Mononuclear cell (primary cell): Measurements from ENCODE around the gene TBL3. TPM values are rescaled to one million over a fixed set of nuclear protein-coding genes. Genes with fewer than 3 reads are reported as not detected.
"Not testable (repeated sequence)": the region's sequence is repeated elsewhere in the genome, so short reads cannot be mapped to it uniquely, and the experiment has no call there.

Experiments
- H3K27me3 ChIP-seq: 2 replicates; pipeline ENCODE4 v1.6.0; 2011; ENCODE audit warnings: low read length, control low read depth; ENCODE audit not compliant: insufficient read depth
- H3K4me1 ChIP-seq: 2 replicates; pipeline ENCODE4 v1.5.1; 2011; ENCODE audit warnings: mild to moderate bottlenecking, low read length, control low read depth; ENCODE audit not compliant: insufficient read depth
- H3K4me3 ChIP-seq: 2 replicates; pipeline ENCODE4 v1.5.1; 2011; ENCODE audit warnings: mild to moderate bottlenecking, low read length, moderate library complexity
- H3K9me3 ChIP-seq: 2 replicates; pipeline ENCODE4 v1.5.1; 2011; ENCODE audit warnings: low read depth, mild to moderate bottlenecking, control low read depth, low read length
- total RNA-seq: library from RNA; depleted of rRNA; stranded (reverse); fragments of >200 nt; gene quantifications from one replicate; pipeline ENCODE4 v1.2.3, GENCODE V29; 2012

Gene TBL3
- total RNA-seq, 1 donor, result 6.4 TPM

GRCh38 chr16:2004795-2005517, 33.1 kb downstream of the TBL3 start:
- Histone ChIP-seq H3K4me3 (no peak overlapping the region), H3K9me3 (no peaks in the 10 kb centered on the region), H3K27me3 (no peaks in the 10 kb centered on the region), H3K4me1 (peaks cover 50% of the 10 kb centered on the region)

GRCh38 chr16:2005646-2006045, 33.8 kb downstream of the TBL3 start:
- H3K27me3 ChIP-seq, result no peaks in the 10 kb centered on the region
- H3K9me3 ChIP-seq, result no peaks in the 10 kb centered on the region
- peaks cover 56% of the 10 kb centered on the region for H3K4me1 ChIP-seq
- no peak overlapping the region for H3K4me3 ChIP-seq

- Histone ChIP-seq H3K4me1 (peaks cover 58% of the 10 kb centered on the region), H3K9me3 (no peaks in the 10 kb centered on the region), H3K4me3 (no peak overlapping the region), H3K27me3 (no peaks in the 10 kb centered on the region)
Measured at GRCh38 chr16:2006317-2006716, 34.5 kb downstream of the TBL3 start.

DNA sequence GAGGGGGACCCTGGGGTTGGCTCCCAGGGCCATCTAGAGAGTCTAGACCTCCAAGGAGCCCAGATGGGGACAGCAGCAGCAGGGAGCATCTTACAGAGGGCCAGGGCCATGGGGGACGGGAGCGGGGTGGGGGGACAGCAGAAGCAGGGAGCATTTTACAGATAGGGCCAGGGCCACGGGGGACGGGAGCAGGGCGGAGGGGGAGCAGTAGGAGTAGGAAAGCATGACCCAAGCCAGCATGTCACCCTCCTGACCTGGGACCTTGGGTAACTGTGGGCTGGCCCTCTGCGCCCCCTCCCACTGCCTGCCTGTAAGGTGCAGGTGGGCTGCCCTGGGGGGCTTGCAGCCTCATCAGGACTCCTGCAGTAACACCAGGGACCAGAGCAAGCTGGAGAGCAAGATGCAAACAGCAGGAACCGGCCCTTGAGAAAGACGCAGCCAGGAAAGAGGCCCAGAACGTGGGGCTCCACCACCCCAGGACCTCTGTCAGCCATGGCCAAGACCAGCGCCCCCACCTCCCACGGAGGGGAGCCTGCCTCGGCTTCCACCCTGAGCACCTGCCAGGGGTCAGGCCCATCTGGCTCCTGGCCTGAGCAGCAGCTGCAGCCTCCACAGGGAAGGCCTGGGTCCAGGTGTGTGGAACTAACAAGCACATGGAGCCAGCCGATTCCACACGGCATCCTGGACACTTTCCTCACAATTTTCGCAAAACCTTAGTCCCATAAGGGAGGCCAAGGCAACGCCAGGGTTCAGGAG, 35.4 kb downstream of the TBL3 start:
- Histone ChIP-seq H3K4me1 (peaks cover 58% of the 10 kb centered on the region), H3K27me3 (no peaks in the 10 kb centered on the region)

DNA sequence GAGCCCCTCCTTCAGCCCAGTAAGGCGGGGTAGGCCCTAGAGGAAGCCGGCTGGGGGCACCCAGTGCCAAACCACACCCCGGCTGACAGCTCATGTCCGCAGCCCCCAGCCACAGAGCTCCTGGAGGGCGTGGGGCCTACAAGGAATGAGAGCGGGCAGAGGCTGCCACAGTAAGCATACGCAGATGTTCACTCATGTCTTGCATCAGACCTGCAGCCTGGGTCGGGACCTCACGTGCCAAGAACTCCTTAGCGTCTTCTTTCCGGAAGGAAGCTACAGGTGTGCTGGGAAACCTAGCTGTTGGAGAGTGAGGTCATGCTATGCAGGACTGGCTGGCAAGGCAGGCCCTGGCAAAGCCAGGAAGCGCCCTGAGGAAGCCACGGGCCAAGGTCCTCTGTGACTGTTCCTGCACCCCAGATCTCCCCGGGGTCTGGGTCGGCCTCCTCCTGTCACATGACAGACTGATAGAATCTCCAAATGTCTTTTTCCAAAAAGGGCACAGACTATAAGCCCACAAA, 36.2 kb downstream of the TBL3 start:
- peaks cover 58% of the 10 kb centered on the region for H3K4me1 ChIP-seq
- no peaks in the 10 kb centered on the region for H3K27me3 ChIP-seq
- H3K9me3 ChIP-seq, result no peaks in the 10 kb centered on the region
- H3K4me3 ChIP-seq, result no peak overlapping the region

More for the DNA sequence above, 35.4 kb downstream of the TBL3 start:
- H3K4me3 ChIP-seq, result no peak overlapping the region
- no peaks in the 10 kb centered on the region for H3K9me3 ChIP-seq

DNA sequence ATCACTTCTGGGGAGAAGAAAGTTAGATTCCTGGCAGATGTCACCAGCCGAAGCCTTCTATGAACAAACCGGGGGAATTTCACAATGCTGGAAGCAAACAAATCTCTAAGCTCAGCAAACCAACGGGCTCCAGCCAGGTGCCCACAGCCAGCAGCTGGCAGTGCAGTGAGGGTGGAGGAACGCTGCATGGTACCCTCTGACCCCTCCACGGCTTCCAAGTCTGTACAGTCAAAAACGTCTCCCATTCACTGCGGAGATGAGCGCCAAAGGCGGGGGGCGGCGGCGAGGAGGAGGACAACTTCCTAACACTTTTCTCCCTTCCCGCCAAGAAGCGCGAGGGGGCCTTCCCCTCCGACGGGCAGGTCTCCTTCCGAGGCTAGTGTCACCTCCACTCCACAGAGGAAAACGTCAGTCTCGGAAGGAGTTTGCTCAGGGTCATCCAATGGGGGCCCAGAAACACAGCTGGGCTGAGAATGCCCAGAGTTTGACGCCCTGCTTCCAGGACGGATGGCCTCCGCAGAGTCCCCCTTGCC, 36.8 kb downstream of the TBL3 start:
- Histone ChIP-seq H3K27me3 (no peaks in the 10 kb centered on the region), H3K4me1 (peaks cover 58% of the 10 kb centered on the region), H3K9me3 (no peaks in the 10 kb centered on the region), H3K4me3 (peak overlapping the region; percentile 68)

- Histone ChIP-seq H3K9me3 (no peaks in the 10 kb centered on the region), H3K4me3 (peak overlapping the region; percentile 68), H3K4me1 (peaks cover 53% of the 10 kb centered on the region), H3K27me3 (no peaks in the 10 kb centered on the region)
Measured at GRCh38 chr16:2009164-2009711, 37.4 kb downstream of the TBL3 start.

- H3K4me3 ChIP-seq, result peak within 1 kb of the TSS; percentile 68
- H3K27me3 ChIP-seq, result no peaks in the 10 kb centered on the region
- no peaks in the 10 kb centered on the region for H3K9me3 ChIP-seq
- peaks cover 52% of the 10 kb centered on the region for H3K4me1 ChIP-seq
Measured at GRCh38 chr16:2009791-2010510, 38.1 kb downstream of the TBL3 start, which contains the start of gene ZNF598. TSS of gene ZNF598 (minus strand) at chr16:2009821.

GRCh38 chr16:2011726-2012125, 39.9 kb downstream of the TBL3 start:
- H3K4me3 ChIP-seq, H3K27me3 ChIP-seq, H3K9me3 ChIP-seq: not testable (repeated sequence)
- peaks cover 46% of the 10 kb centered on the region for H3K4me1 ChIP-seq

GRCh38 chr16:2013527-2013926, 41.7 kb downstream of the TBL3 start:
- Histone ChIP-seq H3K27me3 (no peaks in the 10 kb centered on the region), H3K9me3 (no peaks in the 10 kb centered on the region), H3K4me3 (no peak overlapping the region), H3K4me1 (peaks cover 28% of the 10 kb centered on the region)

- Histone ChIP-seq H3K9me3 (no peaks in the 10 kb centered on the region), H3K4me1 (peaks cover 21% of the 10 kb centered on the region), H3K27me3 (peaks cover 13% of the 10 kb centered on the region)
Measured at GRCh38 chr16:2015117-2015946, 43.5 kb downstream of the TBL3 start.

GRCh38 chr16:2015947-2016208, 44.0 kb downstream of the TBL3 start:
- H3K27me3 ChIP-seq, result peaks cover 17% of the 10 kb centered on the region
- peaks cover 21% of the 10 kb centered on the region for H3K4me1 ChIP-seq
- no peaks in the 10 kb centered on the region for H3K9me3 ChIP-seq
- H3K4me3 ChIP-seq, result no peak overlapping the region

More at GRCh38 chr16:2015117-2015946, 43.5 kb downstream of the TBL3 start:
- no peak overlapping the region for H3K4me3 ChIP-seq

GRCh38 chr16:2016407-2016922, 44.6 kb downstream of the TBL3 start:
- H3K4me3 ChIP-seq, result no peak overlapping the region
- peaks cover 21% of the 10 kb centered on the region for H3K27me3 ChIP-seq
- peaks cover 21% of the 10 kb centered on the region for H3K4me1 ChIP-seq
- no peaks in the 10 kb centered on the region for H3K9me3 ChIP-seq

GRCh38 chr16:2019518-2019920, 47.7 kb downstream of the TBL3 start, which contains the start of gene NPW:
TSS of gene NPW (plus strand) at chr16:2019785.
- Histone ChIP-seq H3K4me1 (peaks cover 38% of the 10 kb centered on the region), H3K9me3 (no peaks in the 10 kb centered on the region), H3K27me3 (peaks cover 23% of the 10 kb centered on the region), H3K4me3 (no peak within 1 kb of the TSS)
